ENCODE data around the gene TMEM11.

DNA sequence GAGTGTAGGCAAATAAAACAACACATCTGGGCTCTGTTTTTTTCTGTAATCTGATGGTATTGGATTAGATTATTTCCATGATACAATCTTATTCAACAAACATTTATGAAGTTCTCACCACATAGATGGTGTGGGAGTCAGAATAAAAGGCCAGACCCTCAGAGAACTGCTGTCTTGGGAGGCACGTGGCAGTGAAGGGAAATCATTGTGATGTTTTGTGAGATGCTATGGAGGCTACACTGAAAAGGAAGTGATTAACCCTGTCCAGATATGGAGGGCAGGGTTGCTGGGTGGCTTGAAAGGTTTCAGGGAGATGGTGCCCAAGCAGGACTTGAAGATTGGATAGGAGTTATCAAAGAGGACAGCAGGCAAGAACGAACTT, 51.6 kb downstream of the TMEM11 start:
- TF ChIP-seq, protein P1, sequence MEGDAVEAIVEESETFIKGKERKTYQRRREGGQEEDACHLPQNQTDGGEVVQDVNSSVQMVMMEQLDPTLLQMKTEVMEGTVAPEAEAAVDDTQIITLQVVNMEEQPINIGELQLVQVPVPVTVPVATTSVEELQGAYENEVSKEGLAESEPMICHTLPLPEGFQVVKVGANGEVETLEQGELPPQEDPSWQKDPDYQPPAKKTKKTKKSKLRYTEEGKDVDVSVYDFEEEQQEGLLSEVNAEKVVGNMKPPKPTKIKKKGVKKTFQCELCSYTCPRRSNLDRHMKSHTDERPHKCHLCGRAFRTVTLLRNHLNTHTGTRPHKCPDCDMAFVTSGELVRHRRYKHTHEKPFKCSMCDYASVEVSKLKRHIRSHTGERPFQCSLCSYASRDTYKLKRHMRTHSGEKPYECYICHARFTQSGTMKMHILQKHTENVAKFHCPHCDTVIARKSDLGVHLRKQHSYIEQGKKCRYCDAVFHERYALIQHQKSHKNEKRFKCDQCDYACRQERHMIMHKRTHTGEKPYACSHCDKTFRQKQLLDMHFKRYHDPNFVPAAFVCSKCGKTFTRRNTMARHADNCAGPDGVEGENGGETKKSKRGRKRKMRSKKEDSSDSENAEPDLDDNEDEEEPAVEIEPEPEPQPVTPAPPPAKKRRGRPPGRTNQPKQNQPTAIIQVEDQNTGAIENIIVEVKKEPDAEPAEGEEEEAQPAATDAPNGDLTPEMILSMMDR (conservative IDR thresholded peaks at IDR 0.05; ENCODE audit: low read length) = no peak
- TF ChIP-seq EZH2phosphoT487 (IDR thresholded peaks at IDR 0.05; ENCODE audit: borderline replicate concordance, low read depth, low read length) = no peak
